PC-9 (cell line): Measurements from ENCODE around the gene USP34.

Experiments used
- EZH2 ChIP-seq: fragments of 200-600 bp; sonication (generic); IDR thresholded peaks from 2 replicates; pipeline ENCODE4 v1.8.0; 2017; ENCODE audit warnings: antibody characterized with exemption, low read depth
- TF ChIP-seq, protein P1 (sequence below): fragments of 200-600 bp; sonication (generic); conservative IDR thresholded peaks from 2 replicates; pipeline ENCODE4 v1.6.1; 2017; ENCODE audit warnings: mixed run types, antibody characterized with exemption, mild to moderate bottlenecking, moderate library complexity

DNA sequence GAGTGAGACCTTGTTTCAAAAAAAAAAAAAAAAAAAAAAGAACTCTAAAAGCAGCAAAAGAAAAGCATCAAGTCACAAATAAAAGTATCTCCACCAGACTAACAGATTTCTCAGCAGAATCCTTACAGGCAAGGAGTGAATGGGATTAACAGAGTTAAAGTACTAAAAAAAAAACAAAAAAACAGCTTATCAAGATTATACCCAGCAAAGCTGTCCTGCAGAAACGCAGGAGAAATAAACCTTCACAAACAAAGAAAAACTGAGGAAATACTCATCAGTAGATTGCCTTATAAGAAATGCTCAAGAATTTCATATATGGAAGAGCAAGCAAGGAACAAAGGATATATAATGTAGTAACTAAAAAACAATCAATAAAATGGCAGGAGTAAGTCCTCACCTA lies 35.6 kb downstream of the USP34 start:
- TF ChIP-seq, protein P1, sequence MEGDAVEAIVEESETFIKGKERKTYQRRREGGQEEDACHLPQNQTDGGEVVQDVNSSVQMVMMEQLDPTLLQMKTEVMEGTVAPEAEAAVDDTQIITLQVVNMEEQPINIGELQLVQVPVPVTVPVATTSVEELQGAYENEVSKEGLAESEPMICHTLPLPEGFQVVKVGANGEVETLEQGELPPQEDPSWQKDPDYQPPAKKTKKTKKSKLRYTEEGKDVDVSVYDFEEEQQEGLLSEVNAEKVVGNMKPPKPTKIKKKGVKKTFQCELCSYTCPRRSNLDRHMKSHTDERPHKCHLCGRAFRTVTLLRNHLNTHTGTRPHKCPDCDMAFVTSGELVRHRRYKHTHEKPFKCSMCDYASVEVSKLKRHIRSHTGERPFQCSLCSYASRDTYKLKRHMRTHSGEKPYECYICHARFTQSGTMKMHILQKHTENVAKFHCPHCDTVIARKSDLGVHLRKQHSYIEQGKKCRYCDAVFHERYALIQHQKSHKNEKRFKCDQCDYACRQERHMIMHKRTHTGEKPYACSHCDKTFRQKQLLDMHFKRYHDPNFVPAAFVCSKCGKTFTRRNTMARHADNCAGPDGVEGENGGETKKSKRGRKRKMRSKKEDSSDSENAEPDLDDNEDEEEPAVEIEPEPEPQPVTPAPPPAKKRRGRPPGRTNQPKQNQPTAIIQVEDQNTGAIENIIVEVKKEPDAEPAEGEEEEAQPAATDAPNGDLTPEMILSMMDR = no peak
- no peak for TF ChIP-seq EZH2
